ENCODE data around the gene OR2V1. TPM values are rescaled to one million over a fixed set of nuclear protein-coding genes. Genes with fewer than 3 reads are reported as not detected.
"Not testable (repeated sequence)": the region's sequence is repeated elsewhere in the genome, so short reads cannot be mapped to it uniquely, and the experiment has no call there.

Gene OR2V1, protein sequence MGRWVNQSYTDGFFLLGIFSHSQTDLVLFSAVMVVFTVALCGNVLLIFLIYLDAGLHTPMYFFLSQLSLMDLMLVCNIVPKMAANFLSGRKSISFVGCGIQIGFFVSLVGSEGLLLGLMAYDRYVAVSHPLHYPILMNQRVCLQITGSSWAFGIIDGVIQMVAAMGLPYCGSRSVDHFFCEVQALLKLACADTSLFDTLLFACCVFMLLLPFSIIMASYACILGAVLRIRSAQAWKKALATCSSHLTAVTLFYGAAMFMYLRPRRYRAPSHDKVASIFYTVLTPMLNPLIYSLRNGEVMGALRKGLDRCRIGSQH
- total RNA-seq = not detected
- long read RNA-seq, donor 1 = 0 reads
- long read RNA-seq, donor 2 = 0 reads

DNA sequence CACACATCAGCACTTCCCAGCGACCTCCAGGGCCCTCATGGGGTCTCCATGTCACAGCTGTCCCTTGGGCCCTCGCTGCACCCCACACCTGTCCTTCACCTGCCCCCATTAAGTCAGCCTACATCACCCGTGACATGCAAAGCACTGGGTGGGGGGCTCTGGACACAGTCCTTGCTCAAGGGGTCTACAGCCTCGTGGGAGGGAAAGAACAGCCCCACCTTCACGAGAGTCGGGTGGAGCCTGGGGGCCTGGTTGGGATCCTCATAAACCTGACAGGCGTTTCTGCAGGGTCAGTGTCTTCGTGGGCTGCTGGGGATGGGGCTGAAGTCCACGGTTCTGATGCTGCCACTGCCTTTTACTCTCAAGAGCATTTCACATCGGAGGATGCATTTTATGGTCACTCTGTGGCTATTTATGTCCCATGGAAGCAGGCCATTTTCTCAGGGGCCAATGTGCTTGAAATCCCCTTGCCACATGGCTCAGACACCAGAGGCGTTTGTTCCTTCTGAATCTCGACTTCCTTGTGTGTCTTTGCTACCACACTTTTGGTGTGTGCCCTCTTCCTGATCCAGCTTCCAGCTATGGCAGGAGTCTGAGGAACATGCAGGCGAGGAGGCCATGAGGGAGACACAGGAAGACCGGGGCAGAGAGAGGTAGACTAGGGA, at the start of gene OR2V1:
Gene OR2V1, minus strand, starts transcription at position 338 of the 665 bp plus-strand sequence. CDS start 5,865 bp downstream, outside the sequence.
- Histone ChIP-seq H3K9me3 (no peaks in the 10 kb centered on the region), H3K36me3 (ENCODE audit: low read depth) (no peaks in the 10 kb centered on the region), H3K4me1 (ENCODE audit: low read depth) (no peaks in the 10 kb centered on the region), H3K4me3 (no peak within 1 kb of the TSS)
- no peak for DNase-seq
- ATAC-seq = no peak
- TF ChIP-seq, protein P1, sequence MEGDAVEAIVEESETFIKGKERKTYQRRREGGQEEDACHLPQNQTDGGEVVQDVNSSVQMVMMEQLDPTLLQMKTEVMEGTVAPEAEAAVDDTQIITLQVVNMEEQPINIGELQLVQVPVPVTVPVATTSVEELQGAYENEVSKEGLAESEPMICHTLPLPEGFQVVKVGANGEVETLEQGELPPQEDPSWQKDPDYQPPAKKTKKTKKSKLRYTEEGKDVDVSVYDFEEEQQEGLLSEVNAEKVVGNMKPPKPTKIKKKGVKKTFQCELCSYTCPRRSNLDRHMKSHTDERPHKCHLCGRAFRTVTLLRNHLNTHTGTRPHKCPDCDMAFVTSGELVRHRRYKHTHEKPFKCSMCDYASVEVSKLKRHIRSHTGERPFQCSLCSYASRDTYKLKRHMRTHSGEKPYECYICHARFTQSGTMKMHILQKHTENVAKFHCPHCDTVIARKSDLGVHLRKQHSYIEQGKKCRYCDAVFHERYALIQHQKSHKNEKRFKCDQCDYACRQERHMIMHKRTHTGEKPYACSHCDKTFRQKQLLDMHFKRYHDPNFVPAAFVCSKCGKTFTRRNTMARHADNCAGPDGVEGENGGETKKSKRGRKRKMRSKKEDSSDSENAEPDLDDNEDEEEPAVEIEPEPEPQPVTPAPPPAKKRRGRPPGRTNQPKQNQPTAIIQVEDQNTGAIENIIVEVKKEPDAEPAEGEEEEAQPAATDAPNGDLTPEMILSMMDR (IDR thresholded peaks at IDR 0.05) = no peak
- intact Hi-C loops (cut with DNase I, micrococcal nuclease) = no loop called here

DNA sequence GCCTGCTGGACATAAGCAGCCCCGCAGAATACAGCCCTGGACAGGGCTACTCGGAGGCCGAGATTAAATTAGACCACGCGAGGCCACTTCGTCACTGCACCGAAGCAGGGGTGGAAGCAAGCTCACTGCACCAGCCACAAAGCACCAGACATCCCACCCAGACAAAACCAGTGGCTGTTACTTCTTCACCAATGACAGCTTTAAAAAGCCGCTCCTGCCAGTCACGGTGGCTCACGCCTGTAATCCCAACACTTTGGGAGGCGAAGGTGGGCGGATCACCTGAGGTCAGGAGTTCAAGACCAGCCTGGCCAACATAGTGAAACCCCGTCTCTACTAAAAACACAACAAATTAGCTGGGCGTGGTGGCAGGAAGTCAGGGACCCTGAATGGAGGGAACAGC, 46.6 kb upstream of the OR2V1 start:
- H3K4me3 ChIP-seq; H3K9me3 ChIP-seq; intact Hi-C loops (cut with DNase I, micrococcal nuclease); H3K36me3 ChIP-seq (ENCODE audit: low read depth); ATAC-seq; DNase-seq; H3K4me1 ChIP-seq (ENCODE audit: low read depth): not testable (repeated sequence)

DNA sequence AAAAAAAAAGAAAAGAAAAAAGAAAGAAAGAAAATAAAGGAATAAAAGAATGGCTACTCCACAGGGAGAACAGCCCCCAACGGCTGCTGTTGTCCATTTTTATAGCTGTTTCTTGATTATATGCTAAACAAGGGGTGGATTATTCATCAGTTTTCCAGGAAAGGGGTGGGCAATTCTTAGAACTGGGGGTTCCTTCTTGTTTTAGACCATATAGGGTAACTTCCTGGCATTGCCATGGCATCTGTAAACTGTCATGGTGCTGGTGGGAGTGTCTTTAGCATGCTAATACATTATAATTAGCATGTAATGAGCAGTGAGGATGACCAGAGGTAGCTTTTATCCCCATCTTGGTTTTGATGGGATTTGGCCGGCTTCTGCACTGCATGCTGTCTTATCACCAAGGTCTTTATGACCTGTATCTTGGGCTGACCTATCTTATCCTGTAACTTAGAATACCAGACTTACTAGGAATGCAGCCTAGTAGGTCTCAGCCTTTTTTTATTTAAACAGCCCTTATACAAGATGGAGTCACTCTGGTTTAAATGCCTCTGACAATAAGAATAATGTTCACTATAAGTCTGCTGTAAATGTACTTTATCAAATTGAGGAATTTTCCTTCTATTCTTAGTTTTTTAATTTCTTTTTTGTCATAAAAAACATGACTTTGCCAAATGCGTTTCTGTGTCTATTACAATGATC, 45.4 kb upstream of the OR2V1 start:
- intact Hi-C loops (cut with DNase I, micrococcal nuclease) = no loop called here
- Histone ChIP-seq H3K4me1 (ENCODE audit: low read depth) (no peaks in the 10 kb centered on the region), H3K36me3 (ENCODE audit: low read depth) (no peaks in the 10 kb centered on the region), H3K4me3 (no peak overlapping the region), H3K9me3 (no peaks in the 10 kb centered on the region)
- ATAC-seq (no peak), DNase-seq (no peak)
- TF ChIP-seq, protein P1 (IDR thresholded peaks at IDR 0.05) = no peak

DNA sequence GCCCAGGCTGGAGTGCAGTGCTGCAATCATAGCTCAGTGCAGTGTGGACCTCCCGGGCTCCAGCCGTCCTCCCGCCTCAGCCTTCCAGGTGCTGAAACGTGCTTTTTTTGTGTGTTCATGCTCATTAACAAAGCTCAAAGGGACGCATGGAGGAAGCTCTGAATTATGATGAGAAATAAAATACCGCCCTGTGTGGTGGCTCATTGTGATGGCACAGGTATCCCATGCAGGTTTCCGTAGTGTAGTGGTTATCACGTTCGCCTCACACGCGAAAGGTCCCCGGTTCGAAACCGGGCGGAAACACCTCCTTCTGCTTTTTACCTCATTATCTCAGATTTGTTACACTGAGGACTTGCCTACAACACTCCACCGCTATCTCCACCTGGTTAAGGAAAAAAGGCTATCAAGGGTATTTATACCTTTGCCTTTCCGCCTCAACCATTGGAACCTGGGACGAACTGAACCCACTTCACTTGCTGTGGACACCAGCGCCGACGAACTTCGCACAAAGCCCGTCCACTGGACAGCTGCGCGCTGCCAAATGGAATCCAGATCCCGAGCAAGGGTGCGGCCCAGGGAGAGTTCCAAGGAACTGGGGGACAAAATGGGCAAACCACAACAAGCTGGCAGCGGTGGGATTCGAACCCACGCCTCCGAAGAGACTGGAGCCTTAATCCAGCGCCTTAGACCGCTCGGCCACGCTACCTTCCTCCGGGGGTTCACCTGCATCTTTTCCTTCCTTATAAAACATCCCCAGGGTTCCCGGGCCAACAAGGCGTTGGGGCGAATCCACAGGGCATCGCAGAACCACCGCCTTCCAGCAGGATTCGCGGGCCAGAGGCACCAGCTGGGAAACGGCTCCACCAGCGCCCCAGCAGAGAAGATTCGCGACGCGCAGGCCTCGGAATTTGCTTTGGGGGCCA, 42.7 kb upstream of the OR2V1 start:
- no peaks in the 10 kb centered on the region for H3K9me3 ChIP-seq
- H3K4me1 ChIP-seq (ENCODE audit: low read depth) = peaks cover 10% of the 10 kb centered on the region
- intact Hi-C loops (cut with DNase I, micrococcal nuclease) = no loop called here
- TF ChIP-seq, protein P1 (IDR thresholded peaks at IDR 0.05) = no peak
- DNase-seq (peak in 1 of 3 donors; percentile 32), ATAC-seq (peak; percentile 67)
- H3K36me3 ChIP-seq (ENCODE audit: low read depth) = no peaks in the 10 kb centered on the region
- no peak overlapping the region for H3K4me3 ChIP-seq

DNA sequence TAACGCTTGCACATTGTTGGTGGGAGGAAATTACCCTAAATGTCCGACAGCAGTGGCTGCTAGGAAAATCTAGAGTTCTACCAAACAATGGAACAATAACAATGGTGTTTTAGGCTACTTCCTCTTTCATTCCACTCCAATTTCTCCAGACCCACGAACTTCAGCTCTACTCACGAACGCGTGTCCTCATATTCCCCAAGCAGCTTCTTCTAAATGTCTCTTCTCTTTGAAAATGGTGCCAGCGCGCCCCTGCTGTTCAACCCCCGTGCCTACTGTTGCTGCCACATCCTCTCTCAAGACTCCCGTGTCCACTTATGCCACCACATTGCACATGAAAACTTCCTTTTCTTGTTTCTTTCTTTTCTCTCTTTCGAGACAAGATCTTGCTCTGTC, 42.1 kb upstream of the OR2V1 start:
- no peak for ATAC-seq
- Histone ChIP-seq H3K9me3 (no peaks in the 10 kb centered on the region), H3K4me3 (no peak overlapping the region), H3K36me3 (ENCODE audit: low read depth) (no peaks in the 10 kb centered on the region), H3K4me1 (ENCODE audit: low read depth) (peaks cover 10% of the 10 kb centered on the region)
- TF ChIP-seq, protein P1 (IDR thresholded peaks at IDR 0.05) = no peak
- peak in 1 of 3 donors; percentile 81 for DNase-seq
- intact Hi-C loops (cut with DNase I, micrococcal nuclease) = no loop called here

Data from mucosa of descending colon (tissue), 3 donors.